SK-N-DZ (cell line): ENCODE results near the gene NTM.

ENCODE experiments used
- DNase-seq: peaks from one replicate; pipeline ENCODE4 v3.0.0-alpha.2; 2015; ENCODE audit warnings: low spot score

NTM gene

GRCh38 chr11:131462622-131463021 lies 92.2 kb downstream of the NTM start:
- DNase-seq = no peak

DNA sequence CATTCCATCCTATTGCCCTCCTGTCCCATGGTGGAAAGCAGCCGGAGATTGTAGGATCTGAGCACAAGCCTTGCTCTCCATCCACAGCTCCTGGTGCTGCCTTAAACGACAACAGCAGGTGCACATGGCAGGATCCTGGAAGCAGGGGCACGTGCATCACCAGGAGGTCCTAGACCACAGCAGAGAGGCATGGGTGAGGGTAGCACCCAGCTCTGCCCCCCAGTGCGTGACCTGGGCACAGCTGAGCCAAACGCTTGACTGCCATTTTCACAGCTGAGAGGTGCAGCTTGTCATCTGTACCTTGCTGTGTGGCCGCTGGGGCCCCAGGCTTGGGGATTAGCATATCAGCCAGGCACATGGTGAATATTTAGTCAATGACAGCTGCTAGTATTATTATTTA lies 92.7 kb downstream of the NTM start:
- DNase-seq = no peak

GRCh38 chr11:131463649-131464425 lies 93.4 kb downstream of the NTM start:
- DNase-seq = no peak

DNA sequence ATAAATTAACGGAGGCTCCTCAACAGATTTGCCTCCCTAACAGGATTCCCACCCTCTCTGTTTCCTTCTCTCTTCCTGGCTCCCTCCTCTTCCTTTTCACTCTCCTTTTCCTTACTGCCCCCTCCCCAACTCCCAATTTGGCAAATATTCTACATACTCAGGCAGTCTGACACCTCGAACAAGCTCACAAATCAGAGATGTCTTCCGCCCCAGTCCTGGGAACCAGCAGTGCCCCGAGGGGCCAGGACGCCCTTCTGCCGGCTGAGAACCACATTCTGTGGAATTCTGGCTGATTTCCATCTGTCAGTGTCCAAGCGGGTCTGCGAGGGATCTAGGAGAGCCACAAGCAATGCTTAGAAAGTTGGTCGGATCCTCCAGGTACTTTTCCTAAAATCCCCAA lies 94.0 kb downstream of the NTM start:
- no peak for DNase-seq

DNA sequence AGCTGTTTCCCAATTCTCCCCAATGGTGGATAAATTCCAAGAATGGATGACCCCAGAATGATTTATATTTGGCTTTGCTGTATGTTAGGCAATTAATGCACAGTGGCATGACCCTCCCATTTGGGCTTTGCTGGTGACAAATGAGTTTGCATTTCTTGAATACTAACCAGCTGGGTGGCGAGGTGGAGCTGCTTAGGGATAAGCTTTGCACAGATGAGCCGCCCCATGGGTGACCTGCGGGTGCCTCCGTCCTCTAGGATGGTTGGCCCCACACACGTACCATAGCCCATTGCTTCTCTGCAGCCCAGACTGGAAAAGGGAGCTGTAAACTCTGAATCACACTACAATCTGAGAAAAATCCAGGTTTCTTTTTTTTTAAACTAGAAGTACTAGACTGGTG lies 94.6 kb downstream of the NTM start:
- DNase-seq = no peak

GRCh38 chr11:131465746-131466145 lies 95.3 kb downstream of the NTM start:
- peak; percentile 8 for DNase-seq

DNA sequence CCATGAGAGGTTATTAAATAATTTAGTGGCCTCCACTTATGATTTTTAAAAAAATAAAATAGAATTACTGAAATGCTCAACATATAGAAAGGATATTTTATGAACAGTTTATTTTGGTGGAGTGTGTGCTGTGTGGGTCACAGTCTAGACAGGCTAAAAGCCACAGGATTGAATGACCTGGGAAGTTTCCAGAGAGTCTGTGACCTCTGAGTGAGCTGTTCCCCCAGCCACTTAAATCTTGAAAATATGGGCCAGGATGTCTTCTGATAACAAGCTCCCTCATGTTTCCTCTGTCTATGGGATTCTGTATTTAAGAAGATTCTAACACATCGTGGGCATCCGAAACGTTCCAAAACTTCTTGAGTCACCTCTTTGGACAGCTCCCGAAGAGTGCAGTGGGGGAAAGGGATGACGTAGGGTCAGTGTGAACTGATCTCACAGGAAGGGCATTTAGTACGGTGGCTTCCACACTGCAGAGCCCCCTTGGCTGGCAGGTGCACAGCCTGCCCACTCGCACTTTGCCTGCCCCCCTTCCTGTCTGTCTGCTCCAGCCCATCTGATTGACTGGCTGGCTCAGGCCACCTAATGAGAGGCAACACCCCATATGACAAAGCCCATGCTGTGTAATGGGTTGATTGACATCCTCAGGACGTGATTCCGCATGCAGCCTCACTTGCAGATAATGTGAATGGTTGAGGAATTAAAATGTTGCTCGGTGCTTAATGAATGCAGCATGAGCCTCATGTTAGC lies 97.4 kb downstream of the NTM start:
- no peak for DNase-seq

DNA sequence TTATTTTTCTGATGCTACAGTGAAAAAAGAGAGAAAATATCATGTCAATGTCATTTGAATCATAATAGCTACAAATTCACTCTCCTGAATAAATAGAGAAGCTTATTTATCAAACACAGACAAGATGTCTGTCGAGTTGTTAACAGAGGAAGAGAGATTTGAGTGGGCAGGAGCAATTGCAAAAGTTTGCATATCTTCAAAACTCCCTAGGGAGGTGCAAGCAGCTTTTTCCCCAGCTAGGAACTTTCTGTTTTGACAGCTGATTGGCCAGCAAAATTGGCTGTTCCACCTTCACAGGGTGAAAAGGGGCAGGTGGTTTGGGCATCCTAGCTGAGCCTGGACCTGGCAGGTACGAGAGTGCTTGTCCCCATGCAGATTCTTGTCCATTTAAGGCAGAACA lies 98.2 kb downstream of the NTM start:
- no peak for DNase-seq

- no peak for DNase-seq
These were observed 100.0 kb downstream of the NTM start for GRCh38 chr11:131470216-131470925.

DNA sequence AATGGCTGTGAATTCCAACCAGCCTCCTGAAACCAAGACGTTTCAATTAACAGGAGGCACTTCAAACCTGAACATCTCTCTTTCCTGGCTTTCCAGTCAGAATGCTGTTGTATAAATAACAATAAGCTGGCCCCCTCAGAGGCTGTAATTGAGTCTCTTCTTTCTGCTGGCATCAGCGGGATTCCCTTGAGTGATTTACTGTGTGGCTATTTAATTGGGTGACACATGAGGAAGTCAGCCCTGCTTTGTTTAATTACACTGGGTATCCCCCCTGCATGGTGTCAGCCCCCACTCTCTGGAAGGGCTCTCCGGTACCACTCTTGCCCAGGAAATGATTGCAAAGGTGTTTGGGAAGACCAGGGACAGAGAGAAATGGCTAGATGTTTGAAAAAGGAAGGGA lies 101.6 kb downstream of the NTM start:
- DNase-seq = no peak

DNA sequence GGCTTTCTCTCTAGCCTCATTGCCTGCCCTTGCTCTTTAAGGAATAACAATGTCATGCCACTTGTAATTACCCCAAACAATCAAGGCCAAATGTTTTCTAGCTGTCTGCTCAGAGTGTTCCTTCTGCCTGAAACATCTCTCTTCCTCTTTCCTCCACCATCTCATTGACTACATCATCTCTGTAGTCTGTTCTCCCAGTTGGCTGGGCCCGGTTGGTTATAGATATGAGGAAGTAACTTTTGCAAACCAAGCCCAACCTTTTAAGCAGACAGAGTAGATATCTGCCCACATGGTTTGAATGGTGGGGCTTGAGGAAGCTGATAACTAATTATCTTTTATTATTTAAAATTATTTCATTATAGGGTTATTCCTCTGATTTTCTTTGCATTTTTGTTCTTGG lies 104.5 kb downstream of the NTM start:
- no peak for DNase-seq

DNA sequence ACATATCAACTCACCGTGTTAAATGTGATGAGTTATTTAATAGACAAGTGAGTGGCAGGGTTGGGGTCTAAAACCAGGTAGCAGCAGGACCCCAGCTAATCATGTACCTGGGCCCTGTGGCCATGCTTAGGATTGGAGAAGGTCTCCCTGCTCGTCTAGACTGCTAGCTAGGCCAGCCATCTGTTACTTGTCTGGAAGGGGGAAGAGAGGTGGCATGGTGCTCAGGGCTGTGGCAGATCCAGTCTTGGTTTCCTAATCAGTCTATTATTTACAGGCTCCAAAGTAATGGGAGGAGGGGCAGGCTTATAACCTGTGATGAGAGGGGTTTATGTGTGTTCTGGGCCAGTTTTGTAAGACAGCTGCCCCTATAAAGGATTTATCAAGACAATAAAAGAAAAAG lies 105.9 kb downstream of the NTM start:
- no peak for DNase-seq

DNA sequence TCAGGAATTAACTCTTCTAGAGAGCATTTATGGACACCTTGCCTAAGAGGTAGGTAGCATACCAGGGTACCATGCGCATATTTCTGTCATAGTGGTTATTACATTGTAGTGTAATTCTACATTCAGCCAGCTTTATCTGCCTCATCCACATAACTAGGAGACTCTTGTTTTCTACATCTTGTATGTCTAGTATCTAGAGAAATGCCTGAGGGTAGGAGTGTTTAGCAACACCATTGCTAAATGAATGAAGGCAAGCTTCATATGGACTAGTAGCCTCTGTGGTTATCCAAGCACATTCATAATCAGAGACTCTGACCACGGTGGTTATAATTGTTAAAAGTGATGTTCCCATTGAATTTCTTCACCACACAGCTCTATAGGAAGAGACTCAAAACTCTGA lies 107.9 kb downstream of the NTM start:
- DNase-seq = no peak

DNA sequence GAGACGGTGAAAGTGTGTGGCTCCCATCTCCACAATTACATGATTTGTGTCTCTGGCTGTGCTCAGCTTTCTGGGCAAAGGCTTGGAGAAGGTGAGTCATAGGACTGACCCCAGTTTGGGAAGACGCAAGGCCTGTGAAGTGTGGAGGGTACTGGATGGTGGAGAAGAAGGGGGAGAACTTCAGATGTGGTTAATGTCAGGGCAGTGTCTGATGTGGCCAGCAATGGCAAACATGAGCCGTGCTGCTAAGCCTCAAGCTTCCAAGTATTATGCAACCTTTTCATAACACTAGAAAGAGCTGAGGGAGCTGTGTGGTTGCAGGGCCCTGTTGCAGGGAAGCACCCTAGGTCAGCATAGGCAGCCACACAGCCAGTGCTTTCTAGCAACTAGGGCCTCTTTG lies 110.9 kb downstream of the NTM start:
- DNase-seq = no peak

GRCh38 chr11:131481971-131482370 lies 111.6 kb downstream of the NTM start:
- DNase-seq = no peak

- no peak for DNase-seq
These were observed 113.0 kb downstream of the NTM start for GRCh38 chr11:131483453-131483852.

- DNase-seq = no peak
These were observed 113.5 kb downstream of the NTM start for GRCh38 chr11:131483877-131484276.

DNA sequence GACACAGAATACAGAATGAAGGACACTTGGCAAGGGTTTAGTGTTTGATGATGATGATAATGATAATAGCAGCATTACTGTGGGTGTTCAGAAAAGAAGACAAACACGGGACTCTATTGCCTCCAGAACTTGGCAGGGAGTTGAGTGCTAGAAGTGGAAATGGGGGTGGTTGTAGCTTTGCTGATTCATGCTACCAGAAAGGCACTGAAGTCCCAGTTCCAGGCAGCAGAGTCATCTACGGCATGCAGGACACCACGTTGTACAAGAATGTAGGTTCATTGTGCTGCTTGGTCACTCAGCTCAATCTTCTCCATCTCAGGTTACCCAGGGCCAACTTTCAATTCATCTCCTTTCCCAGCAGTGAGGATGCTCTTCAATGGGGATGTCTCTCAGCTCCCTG lies 115.7 kb downstream of the NTM start:
- DNase-seq = no peak

GRCh38 chr11:131486937-131487635 lies 116.7 kb downstream of the NTM start:
- DNase-seq = no peak

- DNase-seq = no peak
These were observed 117.8 kb downstream of the NTM start for GRCh38 chr11:131488238-131488637.

- no peak for DNase-seq
These were observed 121.1 kb downstream of the NTM start for GRCh38 chr11:131491503-131491902.

GRCh38 chr11:131495423-131495822 lies 125.0 kb downstream of the NTM start:
- DNase-seq = no peak
